PC-9 (cell line): Measurements from ENCODE around the gene CCDC91.

ENCODE experiments used
- CTCF ChIP-seq: fragments of 200-600 bp; sonication (generic); conservative IDR thresholded peaks from 2 replicates; pipeline ENCODE4 v1.6.1; 2017; ENCODE audit warnings: mixed run types, antibody characterized with exemption, mild to moderate bottlenecking, moderate library complexity
- EZH2 ChIP-seq: fragments of 200-600 bp; sonication (generic); IDR thresholded peaks from 2 replicates; pipeline ENCODE4 v1.8.0; 2017; ENCODE audit warnings: antibody characterized with exemption, low read depth

GRCh38 chr12:28563286-28563685 is 373.0 kb downstream of the CCDC91 start:
- TF ChIP-seq EZH2 (no peak), CTCF (no peak)
